Activated CD8-positive, alpha-beta T cell treated with anti-CD3 and anti-CD28 coated beads for 36 hours (primary cell): ENCODE results near the gene SLC25A47. TPM values are rescaled to one million over a fixed set of nuclear protein-coding genes. Genes with fewer than 3 reads are reported as not detected.
A peak's percentile ranks its signal among the peaks of the same experiment; 100 is the strongest.

Experiments used
- ATAC-seq: fragments of 200-7000 bp; cut with Tn5 transposase; one replicate; pipeline ENCODE4 v1.10.0; 2021; ENCODE audit warnings: mild to moderate bottlenecking, moderate library complexity
- CTCF ChIA-PET: fragments of 350-600 bp; sonication (Branson Sonifier 250); formaldehyde crosslinking; loops from one replicate; lab custom pipeline; 2021; ENCODE audit warnings: antibody characterized with exemption; lab: Charles Lee
- POLR2A ChIA-PET: fragments of 350-600 bp; sonication (Branson Sonifier 250); formaldehyde crosslinking; loops from one replicate; lab custom pipeline; 2021; ENCODE audit warnings: antibody characterized with exemption; lab: Charles Lee
- DNase-seq: peaks from one replicate; pipeline ENCODE4 v3.0.0-alpha.2; 2020
- H3K27ac Mint-ChIP-seq: one replicate; pipeline ENCODE4 v1.8.0; 2021; ENCODE audit warnings: mild to moderate bottlenecking, mixed read lengths
- H3K27me3 Mint-ChIP-seq: one replicate; pipeline ENCODE4 v1.8.0; 2021; ENCODE audit warnings: mixed read lengths
- H3K36me3 Mint-ChIP-seq: one replicate; pipeline ENCODE4 v1.8.0; 2021; ENCODE audit warnings: low read depth, mixed read lengths
- H3K4me1 Mint-ChIP-seq: one replicate; pipeline ENCODE4 v1.8.0; 2021; ENCODE audit warnings: low read depth, mixed read lengths
- H3K4me3 Mint-ChIP-seq: one replicate; pipeline ENCODE4 v1.8.0; 2021; ENCODE audit warnings: mild to moderate bottlenecking, moderate library complexity, mixed read lengths
- H3K9me3 Mint-ChIP-seq: one replicate; pipeline ENCODE4 v1.8.0; 2021; ENCODE audit warnings: mixed read lengths
- CTCF ChIP-seq: fragments of 200-600 bp; IDR thresholded peaks from one replicate; pipeline ENCODE4 v1.8.0; 2022; ENCODE audit warnings: antibody characterized with exemption, mild to moderate bottlenecking
- intact Hi-C: fragments of 100-400 bp; cut with micrococcal nuclease; formaldehyde crosslinking; loops from one replicate; pipeline ENCODE4 v1.10.0; 2022
- total RNA-seq, 2 experiments: library from RNA; stranded (reverse); gene quantifications; one replicate each; pipeline ENCODE4 v1.2.3, GENCODE V29; 2021

The SLC25A47 gene
- total RNA-seq, 2 experiments from 2014 or later = not detected

DNA sequence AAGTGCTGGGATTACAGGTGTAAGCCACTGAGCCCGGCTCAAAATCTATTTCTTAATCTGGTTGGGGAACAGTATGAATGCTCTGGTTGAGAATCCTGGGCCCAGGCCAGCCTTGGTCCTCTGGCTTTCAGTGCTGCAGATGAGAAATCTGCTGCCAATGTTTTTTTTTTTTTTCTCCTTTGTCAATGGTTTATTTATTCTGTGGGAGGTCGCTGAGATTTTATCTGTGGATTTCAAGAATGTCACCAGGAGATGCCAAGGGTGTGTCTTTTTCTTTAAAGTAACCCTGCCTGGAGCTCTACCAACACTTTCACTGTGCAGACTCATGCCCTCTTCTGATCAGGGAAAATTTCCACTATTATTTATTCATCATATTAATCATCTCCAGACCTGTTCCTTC is 20.5 kb upstream of the SLC25A47 start:
- H3K4me1 Mint-ChIP-seq = peaks cover 19% of the 10 kb centered on the region
- H3K9me3 Mint-ChIP-seq = no peaks in the 10 kb centered on the region
- H3K27me3 Mint-ChIP-seq = peaks cover 2% of the 10 kb centered on the region
- no peaks in the 10 kb centered on the region for H3K36me3 Mint-ChIP-seq
- intact Hi-C loops = loop anchor here (10.0 kb wide), 1 partner anchor 72 kb away; the partner anchor contains the start of gene WDR25
- H3K4me3 Mint-ChIP-seq = no peak overlapping the region
- ChIA-PET POLR2A (interaction anchor here (1.1 kb wide), 1 partner anchor 15 kb away, joined by 3 read pairs; no protein-coding TSS in a partner anchor), CTCF (interaction anchor here (1.0 to 2.3 kb wide), 10 partner anchors 10 to 80 kb away, joined by 3 to 9 read pairs (median 4); no protein-coding TSS in a partner anchor)
- no peak for TF ChIP-seq CTCF
- H3K27ac Mint-ChIP-seq = no peak overlapping the region
- ATAC-seq (no peak), DNase-seq (no peak)

GRCh38 chr14:100303179-100303578 is 20.0 kb upstream of the SLC25A47 start:
- H3K27me3 Mint-ChIP-seq = peaks cover 2% of the 10 kb centered on the region

DNA sequence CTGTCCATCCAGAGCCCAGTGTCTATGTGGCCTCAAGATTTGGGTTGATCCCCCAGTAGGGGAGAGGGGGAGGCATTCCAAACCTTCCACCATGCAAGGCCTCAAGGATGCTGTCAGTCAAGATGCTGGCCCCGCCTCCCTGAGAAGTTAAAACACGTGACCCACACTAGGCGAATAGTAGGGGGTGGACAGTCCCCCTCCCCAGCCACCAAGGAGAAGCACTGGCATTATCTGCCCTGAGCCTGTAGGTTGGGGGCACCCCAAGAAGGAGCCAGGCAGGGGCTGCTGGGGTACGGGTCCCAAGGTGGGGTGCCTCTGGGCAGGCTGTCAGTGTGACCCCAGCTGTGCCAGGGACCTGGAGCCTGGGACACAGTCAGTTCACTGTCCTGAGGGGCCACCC is 19.2 kb upstream of the SLC25A47 start:
- ChIA-PET POLR2A (interaction anchor here (1.1 to 1.6 kb wide), 2 partner anchors 17 to 18 kb away, joined by 3 to 5 read pairs; no protein-coding TSS in a partner anchor), CTCF (interaction anchor here (0.5 to 2.3 kb wide), 8 partner anchors 9 to 111 kb away, joined by 3 to 9 read pairs (median 4); no protein-coding TSS in a partner anchor)
- no peak overlapping the region for H3K27ac Mint-ChIP-seq
- H3K4me1 Mint-ChIP-seq = peaks cover 12% of the 10 kb centered on the region
- no peak for ATAC-seq
- peak; percentile 32 for DNase-seq
- H3K4me3 Mint-ChIP-seq = no peak overlapping the region
- intact Hi-C loops = loop anchor here (10.0 kb wide), 1 partner anchor 71 kb away; the partner anchor contains the start of gene WDR25
- H3K27me3 Mint-ChIP-seq = peaks cover 2% of the 10 kb centered on the region
- no peak for TF ChIP-seq CTCF
- no peaks in the 10 kb centered on the region for H3K9me3 Mint-ChIP-seq
- H3K36me3 Mint-ChIP-seq = no peaks in the 10 kb centered on the region

More at GRCh38 chr14:100303179-100303578, 20.0 kb upstream of the SLC25A47 start:
- Mint-ChIP-seq H3K36me3 (no peaks in the 10 kb centered on the region), H3K4me1 (peaks cover 15% of the 10 kb centered on the region), H3K4me3 (no peak overlapping the region), H3K9me3 (no peaks in the 10 kb centered on the region), H3K27ac (no peak overlapping the region)
- DNase-seq = peak; percentile 36
- ATAC-seq = no peak
- ChIA-PET CTCF (interaction anchor here (0.5 to 2.3 kb wide), 13 partner anchors 10 to 110 kb away, joined by 3 to 9 read pairs (median 3); no protein-coding TSS in a partner anchor), POLR2A (interaction anchor here (0.7 to 1.1 kb wide), 2 partner anchors 16 to 38 kb away, joined by 3 read pairs; no protein-coding TSS in a partner anchor)
- TF ChIP-seq CTCF = peak; percentile 72
- intact Hi-C loops = loop anchor here (10.0 kb wide), 1 partner anchor 72 kb away; the partner anchor contains the start of gene WDR25

DNA sequence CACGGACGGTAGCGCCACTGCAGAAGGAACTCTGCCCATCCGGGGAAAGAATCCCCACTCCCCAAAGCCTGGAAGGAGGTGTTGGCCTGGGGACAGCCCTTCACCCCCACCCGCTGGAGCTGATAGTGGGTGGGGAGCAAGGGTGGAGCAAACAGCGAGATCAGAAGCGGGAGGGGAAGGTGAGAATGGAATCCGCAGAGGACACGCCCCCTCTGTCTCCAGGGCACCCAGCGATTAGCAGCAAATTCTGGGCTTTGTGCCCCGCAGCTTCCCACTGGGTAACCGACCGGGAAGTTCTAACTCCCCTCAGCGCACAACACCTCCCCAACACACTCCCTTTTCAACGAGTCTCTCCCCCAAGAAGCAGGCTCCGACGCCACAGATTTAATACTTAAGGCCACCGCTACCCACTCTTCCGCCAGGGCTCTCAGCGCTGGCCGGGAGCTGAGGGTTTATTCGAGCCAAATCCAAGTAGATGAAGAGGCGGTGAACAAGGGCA is 18.3 kb upstream of the SLC25A47 start:
- intact Hi-C loops = loop anchor here (10.0 kb wide), 1 partner anchor 70 kb away; the partner anchor contains the start of gene WDR25
- H3K27ac Mint-ChIP-seq = peak overlapping the region; percentile 14
- H3K9me3 Mint-ChIP-seq = no peaks in the 10 kb centered on the region
- no peak for TF ChIP-seq CTCF
- POLR2A ChIA-PET = interaction anchor here (0.6 to 1.6 kb wide), 4 partner anchors 13 to 61 kb away, joined by 3 to 5 read pairs (median 4); no protein-coding TSS in a partner anchor
- DNase-seq = peak; percentile 37
- CTCF ChIA-PET = interaction anchor here (0.9 to 2.3 kb wide), 3 partner anchors 15 to 57 kb away, joined by 3 to 9 read pairs (median 3); no protein-coding TSS in a partner anchor
- H3K36me3 Mint-ChIP-seq = no peaks in the 10 kb centered on the region
- H3K4me1 Mint-ChIP-seq = peaks cover 12% of the 10 kb centered on the region
- peaks cover 2% of the 10 kb centered on the region for H3K27me3 Mint-ChIP-seq
- H3K4me3 Mint-ChIP-seq = peak overlapping the region; percentile 78
- ATAC-seq = no peak
